ENCODE results near the gene OAS3. TPM values are rescaled to one million over a fixed set of nuclear protein-coding genes. Genes with fewer than 3 reads are reported as not detected.

The OAS3 gene
- total and polyA plus RNA-seq, 12 donors, result 3.0 to 28.0 (median 8.5) TPM

GRCh38 chr12:112894128-112894527, 44.1 kb upstream of the OAS3 start:
- no peaks in the 10 kb centered on the region for H3K36me3 ChIP-seq
- no peak for TF ChIP-seq CTCF (IDR thresholded peaks at IDR 0.05)
- H3K27me3 ChIP-seq, result peaks cover 0 to 28% (median 14%) of the 10 kb centered on the region in 7 donors
- H3K27ac ChIP-seq, result no peak overlapping the region
- no peak for DNase-seq
- no peak for ATAC-seq
- peaks cover 0 to 21% (median 0%) of the 10 kb centered on the region in 9 donors for H3K4me1 ChIP-seq
- intact Hi-C loops (cut with DNase I), result loop anchor here in 3 of 10 donors (10.0 kb wide), 2 partner anchors 131 to 141 kb away; no protein-coding TSS in a partner anchor
- H3K4me3 ChIP-seq, result no peak overlapping the region
- no peaks in the 10 kb centered on the region for H3K9me3 ChIP-seq

- 83 to 90% methylated on average over 6 of the region's 6 CpGs for WGBS, 2 donors
- intact Hi-C loops (cut with DNase I), result loop anchor here in 3 of 10 donors (10.0 kb wide), 2 partner anchors 126 to 136 kb away; no protein-coding TSS in a partner anchor
- Histone ChIP-seq H3K4me1 (peaks cover 0 to 22% (median 0%) of the 10 kb centered on the region in 9 donors), H3K27ac (no peak overlapping the region), H3K9me3 (no peaks in the 10 kb centered on the region), H3K36me3 (no peaks in the 10 kb centered on the region), H3K27me3 (peaks cover 0 to 23% (median 14%) of the 10 kb centered on the region in 7 donors), H3K4me3 (no peak overlapping the region)
- DNase-seq (no peak), ATAC-seq (no peak)
- TF ChIP-seq CTCF (IDR thresholded peaks at IDR 0.05), result no peak
Observed at GRCh38 chr12:112898380-112898779, 39.9 kb upstream of the OAS3 start.

- 86 to 89% methylated on average over 11 of the region's 11 CpGs for WGBS, 2 donors
- Histone ChIP-seq H3K27me3 (peaks cover 0 to 23% (median 14%) of the 10 kb centered on the region in 7 donors), H3K4me3 (no peak overlapping the region), H3K4me1 (peaks cover 0 to 25% (median 2%) of the 10 kb centered on the region in 9 donors), H3K9me3 (no peaks in the 10 kb centered on the region), H3K27ac (no peak overlapping the region), H3K36me3 (no peaks in the 10 kb centered on the region)
- ATAC-seq (peak in 2 of 8 donors; percentile 38 to 43), DNase-seq (no peak)
- TF ChIP-seq CTCF (IDR thresholded peaks at IDR 0.05), result peak; percentile 25 to 76 (median 63)
- intact Hi-C loops (cut with DNase I), result loop anchor here in 4 of 10 donors (2.0 to 10.0 kb wide), 3 partner anchors 74 to 132 kb away; partner anchors contain the start of gene OAS2 (in 1 of the 4)
Observed at GRCh38 chr12:112900298-112901145, 37.8 kb upstream of the OAS3 start.

GRCh38 chr12:112901271-112901670, 37.0 kb upstream of the OAS3 start:
- DNase-seq (no peak), ATAC-seq (no peak)
- intact Hi-C loops (cut with DNase I), result loop anchor here in 4 of 10 donors (2.0 to 10.0 kb wide), 3 partner anchors 74 to 131 kb away; partner anchors contain the start of gene OAS2 (in 1 of the 4)
- TF ChIP-seq CTCF (IDR thresholded peaks at IDR 0.05), result no peak
- WGBS, 2 donors, result 89 to 92% methylated on average over 2 of the region's 2 CpGs
- H3K4me1 ChIP-seq, result peaks cover 0 to 33% (median 6%) of the 10 kb centered on the region in 9 donors
- no peaks in the 10 kb centered on the region for H3K9me3 ChIP-seq
- H3K27ac ChIP-seq, result no peak overlapping the region
- no peak overlapping the region for H3K4me3 ChIP-seq
- no peaks in the 10 kb centered on the region for H3K36me3 ChIP-seq
- H3K27me3 ChIP-seq, result peaks cover 0 to 23% (median 11%) of the 10 kb centered on the region in 7 donors
